Measurements from ENCODE around the gene OVOL1. TPM values are rescaled to one million over a fixed set of nuclear protein-coding genes. Genes with fewer than 3 reads are reported as not detected.

The OVOL1 gene
- total and polyA plus RNA-seq, 2 donors from 2014 or later, result 6.6 to 6.7 TPM

- no peaks in the 10 kb centered on the region for H3K27me3 ChIP-seq (ENCODE audit: control insufficient read depth, insufficient read depth, low read length)
- no peaks in the 10 kb centered on the region for H3K9me3 ChIP-seq (ENCODE audit: control insufficient read depth in 2 of 3, insufficient read depth in 1 of 3, low read length in 3 of 3)
- H3K4me3 ChIP-seq (ENCODE audit: low read length in 3 of 3), result peak overlapping the region in 1 of 3 donors; percentile 27
- peak in 3 of 5 donors; percentile 42 to 64 (median 44) for DNase-seq
- TF ChIP-seq CTCF (IDR thresholded peaks at IDR 0.05; ENCODE audit: borderline replicate concordance, extremely low read depth, insufficient read depth), result no peak
- H3K27ac ChIP-seq (ENCODE audit: low read depth in 2 of 2, low read length in 2 of 2), result peak overlapping the region; percentile 60 to 81
- no peak for FAIRE-seq
- intact Hi-C loops (cut with DNase I), result no loop called here
- H3K36me3 ChIP-seq (ENCODE audit: control insufficient read depth in 2 of 3, insufficient read depth in 3 of 3, low read length in 3 of 3), result no peaks in the 10 kb centered on the region
- H3K9ac ChIP-seq (ENCODE audit: low read length in 3 of 3), result no peak overlapping the region
- H3K4me1 ChIP-seq (ENCODE audit: control insufficient read depth in 2 of 3, insufficient read depth in 2 of 3, low read depth in 1 of 3, low read length in 3 of 3), result peaks cover 0 to 14% (median 13%) of the 10 kb centered on the region in 3 donors
Measured at GRCh38 chr11:65821107-65821506, 34.2 kb downstream of the OVOL1 start.

DNA sequence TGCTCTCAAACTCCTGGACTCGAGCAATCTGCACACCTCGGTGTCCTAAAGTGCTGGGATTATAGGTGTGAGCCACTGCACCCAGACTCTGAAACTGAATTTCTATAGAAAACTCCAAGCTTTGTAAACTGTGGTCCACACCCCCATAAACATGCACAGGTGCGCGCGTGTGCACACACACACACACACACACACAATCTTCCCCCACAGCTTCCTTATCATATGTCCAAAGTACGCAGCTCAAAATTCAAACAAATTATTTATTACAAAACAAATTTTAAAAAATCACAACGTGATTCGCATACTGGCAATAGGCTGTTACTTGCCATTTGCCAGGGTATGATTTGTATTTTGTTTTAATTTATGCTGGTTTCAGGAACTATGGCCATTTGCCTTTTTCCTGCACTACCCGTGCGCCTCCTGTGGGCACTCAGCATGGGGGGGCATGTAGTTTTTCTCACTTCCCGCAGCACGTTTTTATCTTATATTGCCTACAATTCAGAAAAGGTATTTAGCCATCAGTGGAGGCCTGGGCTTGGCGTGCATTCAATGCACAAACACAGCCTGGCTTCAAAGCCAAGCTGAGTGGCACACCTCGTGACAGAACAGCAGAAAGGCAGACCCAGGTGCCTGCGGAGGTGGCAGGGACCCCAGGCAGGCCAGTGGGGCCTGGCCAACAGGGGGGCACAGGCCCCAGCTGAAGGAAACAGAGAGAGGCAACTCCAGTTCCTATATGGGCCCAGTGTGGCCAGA is 36.1 kb downstream of the OVOL1 start:
- no peak for TF ChIP-seq CTCF (IDR thresholded peaks at IDR 0.05; ENCODE audit: borderline replicate concordance, extremely low read depth, insufficient read depth)
- FAIRE-seq (no peak), DNase-seq (no peak)
- Histone ChIP-seq H3K9ac (ENCODE audit: low read length in 3 of 3) (no peak overlapping the region), H3K27ac (ENCODE audit: low read depth in 2 of 2, low read length in 2 of 2) (no peak overlapping the region), H3K27me3 (ENCODE audit: control insufficient read depth, insufficient read depth, low read length) (no peaks in the 10 kb centered on the region), H3K4me1 (ENCODE audit: control insufficient read depth in 2 of 3, insufficient read depth in 2 of 3, low read depth in 1 of 3, low read length in 3 of 3) (peaks cover 0 to 8% (median 8%) of the 10 kb centered on the region in 3 donors), H3K9me3 (ENCODE audit: control insufficient read depth in 2 of 3, insufficient read depth in 1 of 3, low read length in 3 of 3) (no peaks in the 10 kb centered on the region), H3K4me3 (ENCODE audit: low read length in 3 of 3) (no peak overlapping the region), H3K36me3 (ENCODE audit: control insufficient read depth in 2 of 3, insufficient read depth in 3 of 3, low read length in 3 of 3) (no peaks in the 10 kb centered on the region)
- intact Hi-C loops (cut with DNase I), result no loop called here

GRCh38 chr11:65826984-65827735 is 40.3 kb downstream of the OVOL1 start:
- Histone ChIP-seq H3K36me3 (ENCODE audit: control insufficient read depth in 2 of 3, insufficient read depth in 3 of 3, low read length in 3 of 3) (no peaks in the 10 kb centered on the region), H3K9ac (ENCODE audit: low read length in 3 of 3) (no peak overlapping the region), H3K27me3 (ENCODE audit: control insufficient read depth, insufficient read depth, low read length) (no peaks in the 10 kb centered on the region), H3K9me3 (ENCODE audit: control insufficient read depth in 2 of 3, insufficient read depth in 1 of 3, low read length in 3 of 3) (no peaks in the 10 kb centered on the region), H3K27ac (ENCODE audit: low read depth in 2 of 2, low read length in 2 of 2) (no peak overlapping the region), H3K4me3 (ENCODE audit: low read length in 3 of 3) (no peak overlapping the region), H3K4me1 (ENCODE audit: control insufficient read depth in 2 of 3, insufficient read depth in 2 of 3, low read depth in 1 of 3, low read length in 3 of 3) (no peaks in the 10 kb centered on the region)
- DNase-seq (no peak), FAIRE-seq (no peak)
- TF ChIP-seq CTCF (IDR thresholded peaks at IDR 0.05; ENCODE audit: borderline replicate concordance, extremely low read depth, insufficient read depth), result no peak
- intact Hi-C loops (cut with DNase I), result no loop called here

All from kidney (tissue), 14 donors.